Subcutaneous preadipocyte (primary cell): Measurements from ENCODE around the gene TH. TPM values are rescaled to one million over a fixed set of nuclear protein-coding genes. Genes with fewer than 3 reads are reported as not detected.

Source experiments
- small RNA-seq: library from RNA; depleted of rRNA; stranded (forward); fragments of <200 nt; gene quantifications from one replicate; pipeline ENCODE3, GENCODE V24; 2012
- total RNA-seq: library from RNA; depleted of rRNA; stranded (reverse); fragments of >200 nt; gene quantifications from 2 replicates; pipeline ENCODE4 v1.2.3, GENCODE V29; 2012

TH gene
- not detected in 2 replicates for total RNA-seq

DNA sequence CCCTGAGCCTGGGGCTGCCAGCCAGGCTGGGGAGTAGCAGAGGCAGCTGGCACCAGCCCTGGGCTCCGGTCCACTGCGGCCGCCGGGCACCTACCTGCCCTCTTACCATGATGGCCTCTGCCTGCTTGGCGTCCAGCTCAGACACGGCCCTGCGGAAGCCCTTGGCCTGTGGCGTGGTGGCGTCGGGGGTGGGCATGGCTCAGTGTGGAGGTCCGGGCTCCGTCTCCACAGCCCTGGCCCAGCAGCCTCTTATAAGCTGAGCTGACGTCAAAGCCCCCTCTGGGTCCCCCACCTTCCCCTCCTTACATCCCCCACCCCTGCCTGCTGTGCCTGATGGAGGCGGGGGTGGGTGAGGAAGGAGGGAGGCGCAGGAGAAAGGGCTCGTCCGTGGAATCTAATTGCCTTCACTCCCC, at the start of gene TH:
Gene TH (minus strand): TSS at position 225 of the 413 bp plus-strand sequence. CDS start 29 bp downstream, at position 196.

DNA sequence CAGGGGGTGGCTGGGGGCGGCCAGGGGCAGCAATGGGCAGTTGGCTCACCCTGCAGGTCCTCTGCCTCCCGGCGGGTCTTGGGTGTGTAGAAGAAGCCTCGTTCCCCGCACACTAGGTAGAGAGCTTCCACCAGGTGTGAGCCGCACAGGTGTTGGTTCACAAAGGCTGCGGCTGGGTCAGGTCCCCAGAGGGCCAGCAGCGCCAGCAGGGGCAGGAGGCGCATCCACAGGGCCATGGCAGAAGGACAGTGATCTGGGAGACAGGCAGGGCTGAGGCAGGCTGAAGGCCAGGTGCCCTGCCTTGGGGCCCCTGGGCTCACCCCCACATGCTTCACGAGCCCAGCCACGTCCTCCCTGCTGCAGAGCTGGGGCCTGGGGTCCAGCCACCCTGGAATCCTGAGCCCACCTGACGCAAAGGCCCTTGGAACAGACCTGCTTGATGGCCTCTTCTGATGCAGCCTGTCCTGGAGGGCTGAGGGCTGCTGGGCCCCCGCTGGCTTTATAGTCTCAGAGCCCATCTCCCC, 10.8 kb downstream of the TH start, which contains the start of gene INS:
Gene INS (minus strand): TSS at position 474 of the 524 bp plus-strand sequence. CDS start 238 bp downstream, at position 236.

DNA sequence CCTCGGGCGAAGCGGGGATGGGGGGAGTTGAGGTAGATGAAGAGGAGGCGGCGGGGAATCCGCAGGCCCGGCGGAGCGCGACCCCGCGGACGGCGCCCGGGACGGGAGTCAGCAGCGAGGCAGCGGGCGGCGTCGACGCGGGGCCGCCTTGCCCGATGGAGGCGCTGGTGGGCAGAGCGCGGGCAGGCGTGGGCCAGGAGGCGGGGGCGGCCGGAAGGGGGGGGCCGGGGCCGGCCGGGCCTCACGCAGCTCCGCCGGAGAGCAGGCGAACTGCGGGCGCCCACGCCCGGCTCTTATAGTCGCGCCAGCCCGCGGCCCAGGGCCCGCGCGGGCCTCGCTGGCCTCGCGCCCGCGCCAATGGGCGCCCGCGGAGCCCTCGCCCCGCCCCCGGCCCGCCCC, 32.5 kb downstream of the TH start, which contains the start of gene IGF2:
Gene IGF2 (minus strand): TSS at position 267 of the 399 bp plus-strand sequence. CDS start 3,866 bp downstream, outside the sequence.

Small RNAs within 50 kb of the gene (small RNA-seq; reads per million reads assigned to genes)
- gene MIR4686 (not detected), gene MIR483 (11.6 reads per million, percentile 96 among the genes with 10 or more reads in this experiment)

Other genes with a start within 250 kb of the TH start
- 106 and 132 TPM in 2 replicates for gene MRPL23, start 224.5 kb downstream of the TH start, total RNA-seq
- 3.1 and 40.4 TPM in 2 replicates for gene H19, start 174.0 kb downstream of the TH start, total RNA-seq
- 0.37 and 0.59 TPM in 2 replicates for gene IGF2, start 32.4 kb downstream of the TH start, total RNA-seq
- gene INS, start 10.6 kb downstream of the TH start, total RNA-seq, result not detected in 2 replicates
- gene ASCL2, start 98.8 kb upstream of the TH start, total RNA-seq, result not detected in 2 replicates
- not detected in 2 replicates for gene C11orf21, start 130.1 kb upstream of the TH start, total RNA-seq
- gene TSPAN32, start 130.2 kb upstream of the TH start, total RNA-seq, result under 0.01 and 0.37 TPM in 2 replicates
- gene CD81, start 205.5 kb upstream of the TH start, total RNA-seq, result 251 and 263 TPM in 2 replicates
- 46.3 and 48.7 TPM in 2 replicates for gene TSSC4, start 228.9 kb upstream of the TH start, total RNA-seq